KMS-11 (cell line): ENCODE data around the gene PRMT5.

Experiments used
- H2AFZ ChIP-seq: fragments of 200-600 bp; sonication (generic); 2 replicates; pipeline ENCODE4 v1.6.1; 2016; ENCODE audit warnings: antibody characterized with exemption, mixed run types, low read depth
- H3K27ac ChIP-seq: fragments of 200-600 bp; sonication (generic); 2 replicates; pipeline ENCODE4 v1.6.1; 2016; ENCODE audit warnings: mild to moderate bottlenecking, mixed run types
- H3K27me3 ChIP-seq: fragments of 200-600 bp; sonication (generic); 2 replicates; pipeline ENCODE4 v1.6.1; 2017; ENCODE audit warnings: mild to moderate bottlenecking, low read depth, mixed run types, moderate library complexity; ENCODE audit not compliant: insufficient read depth
- H3K36me3 ChIP-seq: fragments of 200-600 bp; sonication (generic); 2 replicates; pipeline ENCODE4 v1.6.1; 2017; ENCODE audit warnings: mild to moderate bottlenecking, mixed run types; ENCODE audit not compliant: insufficient read depth
- H3K4me1 ChIP-seq: fragments of 200-600 bp; sonication (generic); 2 replicates; pipeline ENCODE4 v1.6.1; 2016; ENCODE audit warnings: mild to moderate bottlenecking, low read depth, mixed run types; ENCODE audit not compliant: poor library complexity, severe bottlenecking
- H3K4me2 ChIP-seq: fragments of 200-600 bp; sonication (generic); 2 replicates; pipeline ENCODE4 v1.7.0; 2016; ENCODE audit warnings: mild to moderate bottlenecking, mixed run types
- H3K4me3 ChIP-seq: fragments of 200-600 bp; sonication (generic); IDR thresholded peaks from 2 replicates; pipeline ENCODE4 v1.6.1; 2017; ENCODE audit warnings: low read depth, low read length, mixed read lengths; ENCODE audit not compliant: insufficient read depth
- H3K79me2 ChIP-seq: fragments of 200-600 bp; sonication (generic); 2 replicates; pipeline ENCODE4 v1.6.1; 2016; ENCODE audit warnings: low read depth, mixed run types; ENCODE audit not compliant: insufficient read depth
- H3K9ac ChIP-seq: fragments of 200-600 bp; sonication (generic); 2 replicates; pipeline ENCODE4 v1.6.1; 2016; ENCODE audit warnings: mild to moderate bottlenecking, mixed run types
- H4K20me1 ChIP-seq: fragments of 200-600 bp; sonication (generic); 2 replicates; pipeline ENCODE4 v1.6.1; 2016; ENCODE audit warnings: mild to moderate bottlenecking, mixed run types; ENCODE audit not compliant: insufficient read depth
- TF ChIP-seq, protein P1 (sequence below): fragments of 200-600 bp; sonication (generic); conservative IDR thresholded peaks from 2 replicates; pipeline ENCODE4 v1.6.1; 2017; ENCODE audit warnings: low read depth, mild to moderate bottlenecking, antibody characterized with exemption, low read length, moderate library complexity, mixed read lengths

PRMT5 gene

DNA sequence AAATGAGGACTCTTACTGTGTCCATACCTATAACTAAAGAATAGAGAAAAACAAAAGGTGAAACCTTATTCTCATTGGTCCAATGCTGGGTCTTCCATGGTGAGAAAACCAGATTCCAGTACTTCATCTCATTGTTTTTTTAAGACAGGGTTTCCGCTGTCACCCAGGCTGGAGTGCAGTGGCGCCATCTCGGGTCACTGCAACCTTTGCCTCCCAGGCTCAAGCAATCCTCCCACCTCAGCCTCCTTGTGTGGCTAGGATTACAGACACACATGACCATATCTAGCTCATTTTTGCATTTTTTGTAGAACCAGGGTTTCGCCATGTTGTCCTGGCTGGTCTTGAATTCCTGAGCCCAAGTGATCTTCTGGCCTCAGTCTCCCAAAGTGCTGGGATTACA is 23.5 kb downstream of the PRMT5 start:
- no peaks in the 10 kb centered on the region for H4K20me1 ChIP-seq
- no peak overlapping the region for H2AFZ ChIP-seq
- no peaks in the 10 kb centered on the region for H3K27me3 ChIP-seq
- H3K4me2 ChIP-seq, result no peak overlapping the region
- H3K4me3 ChIP-seq, result no peak overlapping the region
- H3K36me3 ChIP-seq, result no peaks in the 10 kb centered on the region
- H3K27ac ChIP-seq, result no peak overlapping the region
- TF ChIP-seq, protein P1, sequence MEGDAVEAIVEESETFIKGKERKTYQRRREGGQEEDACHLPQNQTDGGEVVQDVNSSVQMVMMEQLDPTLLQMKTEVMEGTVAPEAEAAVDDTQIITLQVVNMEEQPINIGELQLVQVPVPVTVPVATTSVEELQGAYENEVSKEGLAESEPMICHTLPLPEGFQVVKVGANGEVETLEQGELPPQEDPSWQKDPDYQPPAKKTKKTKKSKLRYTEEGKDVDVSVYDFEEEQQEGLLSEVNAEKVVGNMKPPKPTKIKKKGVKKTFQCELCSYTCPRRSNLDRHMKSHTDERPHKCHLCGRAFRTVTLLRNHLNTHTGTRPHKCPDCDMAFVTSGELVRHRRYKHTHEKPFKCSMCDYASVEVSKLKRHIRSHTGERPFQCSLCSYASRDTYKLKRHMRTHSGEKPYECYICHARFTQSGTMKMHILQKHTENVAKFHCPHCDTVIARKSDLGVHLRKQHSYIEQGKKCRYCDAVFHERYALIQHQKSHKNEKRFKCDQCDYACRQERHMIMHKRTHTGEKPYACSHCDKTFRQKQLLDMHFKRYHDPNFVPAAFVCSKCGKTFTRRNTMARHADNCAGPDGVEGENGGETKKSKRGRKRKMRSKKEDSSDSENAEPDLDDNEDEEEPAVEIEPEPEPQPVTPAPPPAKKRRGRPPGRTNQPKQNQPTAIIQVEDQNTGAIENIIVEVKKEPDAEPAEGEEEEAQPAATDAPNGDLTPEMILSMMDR, result no peak
- H3K9ac ChIP-seq, result no peak overlapping the region
- H3K79me2 ChIP-seq, result peaks cover 4% of the 10 kb centered on the region; the same call in 1 of the 2 replicates
- H3K4me1 ChIP-seq, result peaks cover 28% of the 10 kb centered on the region

DNA sequence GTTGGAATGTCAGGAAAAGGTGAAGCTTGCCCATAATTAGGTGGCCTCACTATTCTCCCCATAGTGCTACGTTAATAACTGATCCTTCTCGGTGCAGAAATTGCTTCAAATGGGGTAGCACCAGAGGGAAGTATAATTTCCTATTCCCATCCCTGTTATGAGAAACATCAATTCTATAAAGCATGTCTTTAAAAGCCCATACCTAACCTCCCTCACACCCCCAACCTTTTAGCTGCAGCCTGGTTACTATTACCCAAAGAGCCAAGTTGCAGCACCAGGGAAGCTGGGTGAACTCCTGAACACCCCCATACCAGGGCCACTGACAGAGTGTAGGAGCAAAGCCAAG is 25.5 kb downstream of the PRMT5 start:
- TF ChIP-seq, protein P1, result no peak
- Histone ChIP-seq H4K20me1 (no peaks in the 10 kb centered on the region), H3K4me2 (no peak overlapping the region), H2AFZ (no peak overlapping the region), H3K79me2 (no peaks in the 10 kb centered on the region), H3K27me3 (no peaks in the 10 kb centered on the region), H3K9ac (no peak overlapping the region), H3K27ac (no peak overlapping the region), H3K4me1 (peaks cover 26% of the 10 kb centered on the region), H3K36me3 (no peaks in the 10 kb centered on the region), H3K4me3 (no peak overlapping the region)

GRCh38 chr14:22901799-22902198 is 27.4 kb downstream of the PRMT5 start:
- H3K27me3 ChIP-seq, result no peaks in the 10 kb centered on the region
- H3K4me2 ChIP-seq, result no peak overlapping the region
- no peaks in the 10 kb centered on the region for H4K20me1 ChIP-seq
- H2AFZ ChIP-seq, result no peak overlapping the region
- TF ChIP-seq, protein P1, result no peak
- peaks cover 11% of the 10 kb centered on the region for H3K4me1 ChIP-seq
- no peaks in the 10 kb centered on the region for H3K36me3 ChIP-seq
- H3K27ac ChIP-seq, result no peak overlapping the region
- no peaks in the 10 kb centered on the region for H3K79me2 ChIP-seq
- no peak overlapping the region for H3K9ac ChIP-seq
- no peak overlapping the region for H3K4me3 ChIP-seq

DNA sequence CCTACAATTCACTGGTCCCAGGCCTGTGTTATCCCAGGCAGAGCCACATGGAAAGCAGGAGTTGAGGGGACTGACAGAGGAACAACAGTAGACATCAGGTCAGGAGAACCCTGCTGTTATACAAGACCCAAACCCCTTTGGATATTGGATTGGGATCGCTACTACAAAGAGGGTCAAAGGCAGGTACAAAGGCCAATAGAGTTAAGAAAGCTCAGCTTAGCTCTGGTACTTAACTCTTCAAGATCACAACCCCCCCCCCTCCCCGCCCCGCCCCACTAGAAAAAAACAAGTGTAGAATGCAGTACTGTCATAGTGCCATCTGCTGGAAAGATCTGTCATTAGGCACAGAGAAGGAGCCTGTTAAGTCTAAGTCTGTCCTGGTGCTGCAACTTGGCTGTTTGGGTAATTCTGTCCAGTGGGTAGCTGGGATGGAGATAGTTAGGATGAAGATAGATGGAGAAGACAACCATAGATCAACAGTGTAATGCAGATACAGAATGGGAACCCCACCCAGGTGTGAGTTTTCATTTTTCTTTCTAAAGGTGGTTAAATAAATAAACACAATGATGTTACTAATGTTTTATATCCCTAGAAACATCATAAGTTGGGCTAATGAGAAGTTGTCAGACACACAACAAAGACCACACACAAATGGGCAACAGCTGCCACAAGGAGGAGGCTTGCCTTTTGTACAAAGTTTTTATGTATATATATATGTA is 28.9 kb downstream of the PRMT5 start:
- TF ChIP-seq, protein P1, result 0 out of 2 replicates have a peak, but pooled peaks have one; percentile 26
- H3K4me2 ChIP-seq, result no peak overlapping the region
- no peaks in the 10 kb centered on the region for H4K20me1 ChIP-seq
- no peak overlapping the region for H2AFZ ChIP-seq
- no peaks in the 10 kb centered on the region for H3K79me2 ChIP-seq
- H3K4me1 ChIP-seq, result peaks cover 11% of the 10 kb centered on the region
- no peak overlapping the region for H3K9ac ChIP-seq
- H3K27ac ChIP-seq, result peak overlapping the region; percentile 15; the same call in 1 of the 2 replicates
- no peaks in the 10 kb centered on the region for H3K36me3 ChIP-seq
- H3K27me3 ChIP-seq, result no peaks in the 10 kb centered on the region
- no peak overlapping the region for H3K4me3 ChIP-seq
